Loucy (cell line): ENCODE data around the gene LPP.

Source experiments
- EZH2phosphoT487 ChIP-seq: fragments of 200-600 bp; IDR thresholded peaks from 2 replicates; pipeline ENCODE4 v1.6.1; 2018; ENCODE audit warnings: antibody characterized with exemption, mild to moderate bottlenecking, moderate library complexity, borderline replicate concordance
- TF ChIP-seq, protein P1 (sequence below): fragments of 200-600 bp; sonication (generic); conservative IDR thresholded peaks from 2 replicates; pipeline ENCODE4 v1.5.1; 2014; ENCODE audit warnings: mild to moderate bottlenecking, antibody characterized with exemption, low read length

DNA sequence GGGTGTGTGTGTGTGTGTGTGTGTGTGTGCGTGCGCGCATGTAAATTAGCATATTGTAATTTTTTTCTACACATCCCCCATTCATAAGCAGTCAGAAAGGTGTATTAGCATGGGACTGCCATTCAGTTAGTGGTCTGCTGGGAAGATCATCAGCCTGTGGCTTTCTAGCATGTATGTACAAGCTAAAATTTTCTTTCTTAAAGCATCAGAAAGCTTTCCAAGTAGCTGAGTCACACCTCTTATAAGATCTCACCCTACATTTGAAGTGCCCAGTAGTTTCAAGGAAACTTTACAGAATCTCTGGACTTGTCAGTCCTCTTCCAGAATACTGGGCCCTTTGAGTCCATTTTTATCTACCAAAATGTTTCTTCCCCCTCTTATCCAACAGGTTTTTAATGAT is 606.5 kb downstream of the LPP start:
- TF ChIP-seq, protein P1, sequence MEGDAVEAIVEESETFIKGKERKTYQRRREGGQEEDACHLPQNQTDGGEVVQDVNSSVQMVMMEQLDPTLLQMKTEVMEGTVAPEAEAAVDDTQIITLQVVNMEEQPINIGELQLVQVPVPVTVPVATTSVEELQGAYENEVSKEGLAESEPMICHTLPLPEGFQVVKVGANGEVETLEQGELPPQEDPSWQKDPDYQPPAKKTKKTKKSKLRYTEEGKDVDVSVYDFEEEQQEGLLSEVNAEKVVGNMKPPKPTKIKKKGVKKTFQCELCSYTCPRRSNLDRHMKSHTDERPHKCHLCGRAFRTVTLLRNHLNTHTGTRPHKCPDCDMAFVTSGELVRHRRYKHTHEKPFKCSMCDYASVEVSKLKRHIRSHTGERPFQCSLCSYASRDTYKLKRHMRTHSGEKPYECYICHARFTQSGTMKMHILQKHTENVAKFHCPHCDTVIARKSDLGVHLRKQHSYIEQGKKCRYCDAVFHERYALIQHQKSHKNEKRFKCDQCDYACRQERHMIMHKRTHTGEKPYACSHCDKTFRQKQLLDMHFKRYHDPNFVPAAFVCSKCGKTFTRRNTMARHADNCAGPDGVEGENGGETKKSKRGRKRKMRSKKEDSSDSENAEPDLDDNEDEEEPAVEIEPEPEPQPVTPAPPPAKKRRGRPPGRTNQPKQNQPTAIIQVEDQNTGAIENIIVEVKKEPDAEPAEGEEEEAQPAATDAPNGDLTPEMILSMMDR: no peak
- TF ChIP-seq EZH2phosphoT487: no peak
